WI38 (cell line): Measurements from ENCODE around the gene CXXC5.

Experiments used
- H3K4me3 ChIP-seq: 2 replicates; pipeline ENCODE4 v1.5.1; 2011; ENCODE audit warnings: low read depth, mild to moderate bottlenecking, control low read depth, low read length
- CTCF ChIP-seq: IDR thresholded peaks from 2 replicates; pipeline ENCODE4 v1.5.1; 2012; ENCODE audit warnings: low read depth, mild to moderate bottlenecking, control low read depth, low read length

CXXC5 gene

GRCh38 chr5:139695178-139695573 lies 47.0 kb downstream of the CXXC5 start:
- no peak for TF ChIP-seq CTCF

GRCh38 chr5:139696167-139696893 lies 48.2 kb downstream of the CXXC5 start:
- no peak for TF ChIP-seq CTCF
- peak overlapping the region; percentile 49 for H3K4me3 ChIP-seq

More at GRCh38 chr5:139695178-139695573, 47.0 kb downstream of the CXXC5 start:
- H3K4me3 ChIP-seq = no peak overlapping the region

DNA sequence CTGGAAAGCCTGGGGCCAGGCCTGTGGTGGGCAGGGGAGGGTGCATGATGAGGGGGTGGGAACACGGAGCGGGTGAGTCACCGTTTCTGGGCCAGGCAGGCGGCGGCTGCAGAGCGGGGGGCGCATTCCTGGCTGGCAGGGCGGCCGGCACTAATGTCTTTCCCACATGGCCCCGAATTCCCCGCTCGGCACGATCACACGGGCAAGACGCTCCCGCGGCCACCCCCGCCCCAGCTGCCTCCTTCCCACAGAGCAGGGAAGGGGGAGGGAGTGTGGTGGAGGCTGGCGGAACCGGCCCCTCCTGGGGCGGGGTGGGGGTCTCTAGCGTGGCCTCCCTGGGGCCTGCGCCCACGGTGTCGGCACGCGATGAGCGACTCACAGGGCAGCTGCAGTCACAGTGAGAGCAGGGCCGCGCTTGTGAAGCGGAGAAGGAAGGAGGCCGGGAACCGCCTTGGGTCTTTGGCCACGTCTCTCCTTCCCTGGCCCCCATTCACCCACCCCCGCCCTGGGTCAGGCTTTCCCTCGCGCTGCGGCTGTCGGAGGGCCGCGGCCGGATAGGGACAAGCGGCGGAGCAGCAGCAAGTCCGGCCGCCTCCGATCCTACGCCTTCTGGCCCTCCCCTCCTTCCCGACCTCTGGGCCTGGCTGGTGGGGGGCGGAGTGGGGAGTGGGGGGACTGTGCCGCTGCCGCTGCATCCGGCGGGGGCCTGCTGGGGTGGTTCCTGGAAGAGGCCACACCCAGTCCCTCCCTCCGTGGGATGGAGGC lies 48.9 kb downstream of the CXXC5 start:
- peak overlapping the region; percentile 49 for H3K4me3 ChIP-seq
- TF ChIP-seq CTCF = no peak

DNA sequence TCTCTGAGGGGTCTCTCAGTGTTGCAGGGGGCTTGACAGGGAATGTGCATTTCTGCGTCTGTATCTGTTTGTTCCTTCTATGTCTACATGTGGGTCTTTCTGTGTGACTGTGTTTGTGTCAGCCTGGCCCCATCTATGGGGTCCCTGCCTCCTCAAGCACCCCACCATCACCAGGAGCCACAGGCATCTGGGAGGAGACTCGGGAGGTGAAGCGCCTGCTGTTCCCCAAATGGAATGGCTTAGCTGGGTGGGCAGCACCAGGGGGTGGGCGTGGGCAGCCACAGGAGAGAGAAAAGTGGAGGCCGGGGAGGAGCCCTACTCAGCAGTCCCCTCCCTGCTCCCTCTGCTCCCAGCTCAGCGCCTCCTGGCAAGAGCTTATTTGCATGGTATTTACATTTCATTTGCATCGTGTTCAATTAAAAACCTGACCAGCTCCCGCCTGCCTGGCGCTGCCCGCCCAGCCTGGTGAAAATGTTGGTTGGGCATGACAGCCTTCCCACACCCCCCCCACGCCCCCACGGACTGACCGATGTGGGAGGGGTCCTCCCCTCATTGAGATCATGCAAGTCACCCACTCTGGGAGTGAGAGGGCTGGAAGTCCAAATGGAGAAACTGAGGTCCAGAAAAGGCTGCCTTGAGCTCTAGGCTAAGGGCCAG lies 50.5 kb downstream of the CXXC5 start:
- H3K4me3 ChIP-seq = no peak overlapping the region

DNA sequence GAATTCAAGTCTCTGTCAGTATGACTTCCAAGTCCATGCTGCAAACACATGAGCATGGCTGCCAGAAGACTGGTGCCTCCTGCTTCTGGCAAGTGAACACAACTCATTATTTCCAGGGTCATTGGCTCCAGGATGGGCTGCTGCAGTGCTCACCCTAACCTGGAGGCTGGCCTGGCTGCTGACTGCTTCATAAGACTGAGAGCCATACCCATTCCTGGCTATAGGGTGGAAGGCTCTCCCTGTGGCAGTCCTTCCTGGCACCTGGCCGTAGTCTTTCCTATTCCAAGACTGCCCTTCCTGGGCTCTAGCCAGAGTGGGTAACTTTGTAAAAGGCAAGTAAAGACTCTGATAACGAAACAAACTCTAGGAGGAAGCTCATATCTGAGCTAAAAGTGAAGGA lies 51.2 kb downstream of the CXXC5 start:
- H3K4me3 ChIP-seq = no peak overlapping the region
- TF ChIP-seq CTCF = no peak

More for the DNA sequence above, 50.5 kb downstream of the CXXC5 start:
- no peak for TF ChIP-seq CTCF

DNA sequence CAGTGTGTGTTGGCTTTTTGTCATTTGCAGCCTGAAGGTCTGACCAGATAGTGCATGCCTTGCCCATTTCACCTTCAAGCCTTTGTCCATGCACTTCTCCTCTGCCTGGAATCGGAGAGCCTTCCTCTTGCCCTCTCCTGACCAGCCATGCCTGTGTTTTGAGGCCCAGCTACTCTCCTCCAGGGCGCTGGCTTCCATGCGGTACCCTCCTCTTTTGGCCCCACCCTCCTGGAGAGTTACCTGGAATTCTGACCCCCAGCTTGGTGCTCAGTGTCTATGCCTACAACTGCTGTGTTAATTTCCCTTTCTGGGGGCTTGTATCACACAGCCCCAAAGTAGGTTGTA lies 52.5 kb downstream of the CXXC5 start:
- no peak for TF ChIP-seq CTCF
- H3K4me3 ChIP-seq = no peak overlapping the region
